MCF 10A (cell line): ENCODE measurements around the gene RBBP5. TPM values are rescaled to one million over a fixed set of nuclear protein-coding genes. Genes with fewer than 3 reads are reported as not detected.

ENCODE experiments used
- Bru-seq: library from RNA; stranded (reverse); fragments of 400-500 nt; gene quantifications from one replicate; lab custom pipeline; 2021; lab: Mats Ljungman, UMichigan
- BruChase-seq, 2 experiments: library from RNA; stranded (reverse); fragments of 400-500 nt; gene quantifications; one replicate each; lab custom pipeline; 2021; lab: Mats Ljungman, UMichigan
- BruUV-seq: library from RNA; stranded (reverse); fragments of 400-500 nt; replicated peaks from 2 replicates; lab custom pipeline; 2021; lab: Mats Ljungman, UMichigan
- CTCF ChIA-PET: fragments of 300-600 bp; sonication (Branson Sonifier 250); formaldehyde crosslinking; extraction: SDS; loops from one replicate; lab custom pipeline; 2021; ENCODE audit warnings: antibody characterized with exemption, inconsistent platforms; lab: Yijun Ruan, JAX
- POLR2A ChIA-PET: fragments of 300-600, 350-650 bp; sonication (Branson Sonifier 250); formaldehyde crosslinking; extraction: SDS; loops from one replicate; lab custom pipeline; 2020; ENCODE audit warnings: antibody characterized with exemption, inconsistent platforms; lab: Yijun Ruan, JAX
- DNase-seq: peaks from one replicate; pipeline ENCODE4 v3.0.0-alpha.2; 2018; ENCODE audit not compliant: unreplicated experiment
- H3K27ac Mint-ChIP-seq: one replicate; pipeline ENCODE4 v1.8.0; 2022; ENCODE audit warnings: mild to moderate bottlenecking, low read depth, mixed read lengths; ENCODE audit not compliant: unreplicated experiment
- H3K27me3 Mint-ChIP-seq: one replicate; pipeline ENCODE4 v1.8.0; 2022; ENCODE audit warnings: mixed read lengths; ENCODE audit not compliant: insufficient read depth, unreplicated experiment
- H3K36me3 Mint-ChIP-seq: one replicate; pipeline ENCODE4 v1.8.0; 2022; ENCODE audit warnings: mild to moderate bottlenecking, moderate library complexity, mixed read lengths; ENCODE audit not compliant: insufficient read depth, unreplicated experiment
- H3K4me1 Mint-ChIP-seq: one replicate; pipeline ENCODE4 v1.8.0; 2022; ENCODE audit warnings: mixed read lengths; ENCODE audit not compliant: insufficient read depth, unreplicated experiment
- H3K4me3 Mint-ChIP-seq: one replicate; pipeline ENCODE4 v1.8.0; 2022; ENCODE audit warnings: mild to moderate bottlenecking, moderate library complexity, mixed read lengths; ENCODE audit not compliant: unreplicated experiment
- H3K9me3 Mint-ChIP-seq: one replicate; pipeline ENCODE4 v1.8.0; 2022; ENCODE audit warnings: mixed read lengths; ENCODE audit not compliant: unreplicated experiment
- CTCF ChIP-seq: fragments of 200-600 bp; IDR thresholded peaks from one replicate; pipeline ENCODE4 v1.8.0; 2022; ENCODE audit warnings: antibody characterized with exemption, mild to moderate bottlenecking; ENCODE audit not compliant: unreplicated experiment
- intact Hi-C: fragments of 100-400 bp; cut with micrococcal nuclease; formaldehyde crosslinking; loops from 2 replicates; pipeline ENCODE4 v1.14.1; 2022
- long read RNA-seq: library from polyadenylated mRNA; stranded (forward); transcript quantifications from one replicate; pipeline ENCODE4 v2.0.0, GENCODE V29; 2022
- total RNA-seq: library from RNA; stranded (reverse); gene quantifications from 2 replicates; pipeline ENCODE4 v1.2.3, GENCODE V29; 2022

The RBBP5 gene
- total RNA-seq (24.8 and 30.4 TPM in 2 replicates), Bru-seq, nascent RNA (percentile 91 among the genes with signal in this experiment), BruChase-seq, experiment 1, labeled RNA remaining after a 6-hour chase (percentile 93 among the genes with signal in this experiment), BruChase-seq, experiment 2, labeled RNA remaining after a 2-hour chase (percentile 93 among the genes with signal in this experiment)
- long read RNA-seq, full-length matches to known transcripts, result 29 of 49 reads
- long read RNA-seq, partial matches to known transcripts, result 5 of 49 reads
- long read RNA-seq, other reads (novel, unspliced or antisense), result 15 of 49 reads

- POLR2A ChIA-PET, result interaction anchor here (0.5 to 4.8 kb wide), 60 partner anchors 9 to 1542 kb away, joined by 3 to 71 read pairs (median 4); partner anchors contain the start of genes DSTYK, ELK4, MDM4 and TMCC2
- Mint-ChIP-seq H3K9me3 (no peaks in the 10 kb centered on the region), H3K27me3 (no peaks in the 10 kb centered on the region), H3K27ac (peak within 1 kb of the TSS; percentile 100), H3K4me3 (peak within 1 kb of the TSS; percentile 96), H3K4me1 (peaks cover 11% of the 10 kb centered on the region), H3K36me3 (peaks cover 20% of the 10 kb centered on the region)
- CTCF ChIA-PET, result interaction anchor here (0.6 to 11.5 kb wide), 35 partner anchors 10 to 536 kb away, joined by 3 to 231 read pairs (median 5); partner anchors contain the start of gene DSTYK
- TF ChIP-seq CTCF, result peak; percentile 90
- intact Hi-C loops, result loop anchor here (1.0 to 5.0 kb wide), 8 partner anchors 19 to 200 kb away; partner anchors contain the start of genes DSTYK and NUAK2
- DNase-seq, result peak; percentile 100
- BruUV-seq, result no TSS peak
Observed at GRCh38 chr1:205121660-205122488, at the start of gene RBBP5. Gene RBBP5 (minus strand): TSS chr1:205121978. CDS start chr1:205121873, 105 bp downstream.

- H3K27ac Mint-ChIP-seq, result no peak overlapping the region
Observed at GRCh38 chr1:205171369-205171768, 49.6 kb upstream of the RBBP5 start.

GRCh38 chr1:205170532-205171269 is 48.9 kb upstream of the RBBP5 start:
- no TSS peak for BruUV-seq
- no peak for TF ChIP-seq CTCF
- intact Hi-C loops, result no loop called here
- ChIA-PET CTCF (interaction anchor here (0.5 to 0.7 kb wide), 4 partner anchors 15 to 501 kb away, joined by 3 to 4 read pairs (median 4); no protein-coding TSS in a partner anchor), POLR2A (interaction anchor here (1.1 to 3.1 kb wide), 3 partner anchors 20 to 58 kb away, joined by 3 to 13 read pairs (median 4); partner anchors contain the start of gene DSTYK)
- DNase-seq, result no peak
- Mint-ChIP-seq H3K36me3 (peaks cover 56% of the 10 kb centered on the region), H3K9me3 (no peaks in the 10 kb centered on the region), H3K27ac (no peak overlapping the region), H3K4me3 (no peak overlapping the region), H3K4me1 (peaks cover 11% of the 10 kb centered on the region), H3K27me3 (no peaks in the 10 kb centered on the region)

More at GRCh38 chr1:205171369-205171768, 49.6 kb upstream of the RBBP5 start:
- TF ChIP-seq CTCF, result no peak
- intact Hi-C loops, result no loop called here
- no peaks in the 10 kb centered on the region for H3K27me3 Mint-ChIP-seq
- ChIA-PET CTCF (interaction anchor here (1.3 kb wide), 1 partner anchor 30 kb away, joined by 4 read pairs; no protein-coding TSS in a partner anchor), POLR2A (interaction anchor here (2.0 to 3.1 kb wide), 2 partner anchors 21 to 39 kb away, joined by 4 to 13 read pairs; partner anchors contain the start of gene DSTYK)
- no peak overlapping the region for H3K4me3 Mint-ChIP-seq
- peaks cover 15% of the 10 kb centered on the region for H3K4me1 Mint-ChIP-seq
- BruUV-seq, result no TSS peak
- H3K9me3 Mint-ChIP-seq, result no peaks in the 10 kb centered on the region
- H3K36me3 Mint-ChIP-seq, result peaks cover 53% of the 10 kb centered on the region
- DNase-seq, result no peak
